H9 (cell line): ENCODE measurements around the gene SPTLC3. TPM values are rescaled to one million over a fixed set of nuclear protein-coding genes. Genes with fewer than 3 reads are reported as not detected.

Experiments used
- DNase-seq: peaks from one replicate; pipeline ENCODE4 v3.0.0-alpha.2; 2017
- H2AFZ ChIP-seq: one replicate; pipeline ENCODE4 v1.6.1; 2013; ENCODE audit warnings: mild to moderate bottlenecking, low read length, control low read depth, moderate library complexity
- H2AK5ac ChIP-seq: 2 replicates; pipeline ENCODE4 v1.6.1; 2013; ENCODE audit warnings: low read length, control low read depth, mixed read lengths; ENCODE audit not compliant: insufficient read length
- H2BK120ac ChIP-seq: one replicate; pipeline ENCODE4 v1.6.1; 2013; ENCODE audit warnings: low read depth, mild to moderate bottlenecking, low read length, control low read depth, inconsistent platforms; ENCODE audit not compliant: poor library complexity, severe bottlenecking
- H2BK12ac ChIP-seq: 2 replicates; pipeline ENCODE4 v1.6.1; 2013; ENCODE audit warnings: low read length, control low read depth, mixed read lengths, low read depth; ENCODE audit not compliant: insufficient read length
- H2BK15ac ChIP-seq: 2 replicates; pipeline ENCODE4 v1.6.1; 2013; ENCODE audit warnings: low read depth, low read length, control low read depth
- H2BK20ac ChIP-seq: one replicate; pipeline ENCODE4 v1.6.1; 2013; ENCODE audit warnings: low read depth, mild to moderate bottlenecking, low read length, control low read depth, inconsistent platforms; ENCODE audit not compliant: poor library complexity, severe bottlenecking
- H2BK5ac ChIP-seq: 2 replicates; pipeline ENCODE4 v1.6.1; 2013; ENCODE audit warnings: low read length, control low read depth, mixed read lengths; ENCODE audit not compliant: insufficient read length
- H3K14ac ChIP-seq: 2 replicates; pipeline ENCODE4 v1.6.1; 2013; ENCODE audit warnings: low read length, control low read depth; ENCODE audit not compliant: insufficient read depth
- H3K18ac ChIP-seq: 2 replicates; pipeline ENCODE4 v1.6.1; 2013; ENCODE audit warnings: low read depth, mild to moderate bottlenecking, mixed read lengths, low read length, control low read depth; ENCODE audit not compliant: insufficient read length
- H3K23ac ChIP-seq: 2 replicates; pipeline ENCODE4 v1.6.1; 2013; ENCODE audit warnings: low read length, control low read depth, mixed read lengths, low read depth; ENCODE audit not compliant: insufficient read length
- H3K23me2 ChIP-seq: 2 replicates; pipeline ENCODE4 v1.6.1; 2013; ENCODE audit warnings: low read depth, mild to moderate bottlenecking, mixed read lengths, low read length, control low read depth; ENCODE audit not compliant: insufficient read length, poor library complexity, severe bottlenecking
- H3K27ac ChIP-seq: 2 replicates; pipeline ENCODE4 v1.5.1; 2013; ENCODE audit warnings: low read length, control low read depth, mixed read lengths, low read depth; ENCODE audit not compliant: insufficient read length
- H3K27me3 ChIP-seq: 2 replicates; pipeline ENCODE4 v1.6.1; 2013; ENCODE audit warnings: low read length, control low read depth, inconsistent platforms; ENCODE audit not compliant: insufficient read depth
- H3K4ac ChIP-seq: 2 replicates; pipeline ENCODE4 v1.6.1; 2013; ENCODE audit warnings: low read depth, mild to moderate bottlenecking, control low read depth, inconsistent platforms, low read length, moderate library complexity
- H3K4me1 ChIP-seq: 2 replicates; pipeline ENCODE4 v1.6.1; 2013; ENCODE audit warnings: low read length, control low read depth, inconsistent platforms; ENCODE audit not compliant: insufficient read depth
- H3K4me2 ChIP-seq: 2 replicates; pipeline ENCODE4 v1.6.1; 2013; ENCODE audit warnings: low read length, control low read depth, mixed read lengths; ENCODE audit not compliant: insufficient read length, insufficient read depth
- H3K56ac ChIP-seq: 2 replicates; pipeline ENCODE4 v1.6.1; 2013; ENCODE audit warnings: low read depth, mild to moderate bottlenecking, mixed read lengths, low read length, control low read depth; ENCODE audit not compliant: insufficient read length
- H3K79me1 ChIP-seq: 2 replicates; pipeline ENCODE4 v1.6.1; 2013; ENCODE audit warnings: low read depth, mild to moderate bottlenecking, moderate library complexity, low read length, control low read depth, inconsistent platforms; ENCODE audit not compliant: insufficient read depth, poor library complexity, severe bottlenecking
- H3K79me2 ChIP-seq: 2 replicates; pipeline ENCODE4 v1.6.1; 2013; ENCODE audit warnings: low read length, control low read depth, inconsistent platforms; ENCODE audit not compliant: insufficient read depth
- H3K9ac ChIP-seq: 2 replicates; pipeline ENCODE4 v1.6.1; 2013; ENCODE audit warnings: low read length, control low read depth, mixed read lengths; ENCODE audit not compliant: insufficient read length; ENCODE audit errors: extremely low read depth
- H3K9me3 ChIP-seq: one replicate; pipeline ENCODE4 v1.6.1; 2013; ENCODE audit warnings: low read depth, low read length, inconsistent platforms; ENCODE audit not compliant: control insufficient read depth
- H3T11ph ChIP-seq: one replicate; pipeline ENCODE4 v1.6.1; 2013; ENCODE audit warnings: mild to moderate bottlenecking, low read length, control low read depth, inconsistent platforms
- H4K20me1 ChIP-seq: one replicate; pipeline ENCODE4 v1.6.1; 2013; ENCODE audit not compliant: control insufficient read depth, insufficient read length, insufficient read depth
- H4K5ac ChIP-seq: 2 replicates; pipeline ENCODE4 v1.6.1; 2013; ENCODE audit warnings: low read depth, mild to moderate bottlenecking, mixed read lengths, low read length, control low read depth; ENCODE audit not compliant: insufficient read length
- H4K8ac ChIP-seq: replicated peaks from 2 replicates; pipeline ENCODE4 v1.6.1; 2013; ENCODE audit warnings: low read length, control low read depth, mixed read lengths, low read depth; ENCODE audit not compliant: insufficient read length
- H4K91ac ChIP-seq: 2 replicates; pipeline ENCODE4 v1.6.1; 2013; ENCODE audit warnings: low read depth, mild to moderate bottlenecking, moderate library complexity, mixed read lengths, low read length, control low read depth; ENCODE audit not compliant: insufficient read length
- H3K27ac Mint-ChIP-seq, 3 experiments: 2 replicates in 2 of 3; 3 replicates in 1 of 3; pipeline ENCODE4 v1.8.0; 2020 to 2021; ENCODE audit warnings: mixed read lengths in 3 of 3, mild to moderate bottlenecking in 1 of 3, moderate library complexity in 1 of 3
- H3K27me3 Mint-ChIP-seq: 2 replicates; pipeline ENCODE4 v1.8.0; 2021; ENCODE audit warnings: low read depth, mild to moderate bottlenecking, moderate library complexity, mixed read lengths
- H3K36me3 Mint-ChIP-seq, 3 experiments: 2 replicates in 2 of 3; 3 replicates in 1 of 3; pipeline ENCODE4 v1.8.0; 2020 to 2021; ENCODE audit warnings: low read depth in 3 of 3, mixed read lengths in 3 of 3; ENCODE audit not compliant: insufficient read depth in 1 of 3
- H3K4me1 Mint-ChIP-seq, 2 experiments: 2 replicates each; pipeline ENCODE4 v1.8.0; 2020; ENCODE audit warnings: mixed read lengths in 2 of 2
- H3K4me3 Mint-ChIP-seq, 2 experiments: 2 replicates in 1 of 2; 3 replicates in 1 of 2; pipeline ENCODE4 v1.8.0; 2020 to 2021; ENCODE audit warnings: mild to moderate bottlenecking in 2 of 2, mixed read lengths in 2 of 2, moderate library complexity in 1 of 2
- H3K9me3 Mint-ChIP-seq, 2 experiments: 2 replicates in 1 of 2; 3 replicates in 1 of 2; pipeline ENCODE4 v1.8.0; 2020; ENCODE audit warnings: mild to moderate bottlenecking in 2 of 2, mixed read lengths in 2 of 2, moderate library complexity in 1 of 2
- WGBS: extraction: QIAGEN DNeasy Blood & Tissue Kit; methylation state at CpG from one replicate; pipeline ENCODE4 v1.1.7; 2013; ENCODE audit warnings: missing lambda C conversion rate, low lambda C conversion rate, mixed read lengths; ENCODE audit not compliant: insufficient read length; ENCODE audit errors: extremely low coverage; 5-methylcytosine and 5-hydroxymethylcytosine counted together
- total RNA-seq: library from RNA; stranded (reverse); gene quantifications from 2 replicates; pipeline ENCODE4 v1.2.1, GENCODE V29; 2021
- TF ChIP-seq, protein P1 (sequence below): fragments of 200-600 bp; sonication (generic); conservative IDR thresholded peaks from 3 replicates; pipeline ENCODE4 v1.8.0; 2021; ENCODE audit warnings: antibody characterized with exemption, mild to moderate bottlenecking

SPTLC3 gene
- total RNA-seq, 1 experiment from 2014 or later: 0.68 TPM

DNA sequence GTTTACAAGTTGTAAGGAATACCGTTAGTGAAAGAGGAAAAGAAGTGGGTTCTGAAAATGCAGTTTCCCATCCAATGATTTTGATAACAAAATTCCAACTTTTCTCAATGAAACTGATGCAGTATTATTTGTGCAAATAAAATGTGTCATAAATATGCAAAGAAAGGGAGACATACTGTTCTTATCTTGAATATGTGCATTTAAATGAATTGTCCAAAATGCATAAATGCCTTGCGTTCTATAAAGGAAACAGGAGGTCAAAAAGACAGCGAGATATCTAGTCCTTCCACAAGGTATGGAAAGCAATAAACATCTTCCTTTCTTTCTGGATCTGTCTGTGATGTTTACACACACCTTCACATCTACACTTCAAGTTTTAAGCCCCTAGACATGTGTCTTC lies 157.7 kb downstream of the SPTLC3 start:
- Histone ChIP-seq H3T11ph (no peak overlapping the region), H3K79me2 (no peaks in the 10 kb centered on the region), H3K23me2 (no peaks in the 10 kb centered on the region), H3K4me1 (no peaks in the 10 kb centered on the region), H3K14ac (no peak overlapping the region), H4K20me1 (no peaks in the 10 kb centered on the region), H4K5ac (no peak overlapping the region), H3K9ac (no peak overlapping the region), H2BK20ac (no peak overlapping the region), H3K79me1 (no peaks in the 10 kb centered on the region), H3K4ac (no peak overlapping the region), H2BK12ac (no peak overlapping the region), H3K27ac (no peak overlapping the region), H3K9me3 (no peaks in the 10 kb centered on the region), H3K4me2 (no peak overlapping the region), H3K23ac (no peak overlapping the region), H2BK5ac (no peak overlapping the region), H3K18ac (no peak overlapping the region), H4K8ac (no peak overlapping the region), H2BK120ac (no peak overlapping the region), H2BK15ac (no peak overlapping the region), H2AK5ac (no peak overlapping the region), H4K91ac (no peak overlapping the region), H2AFZ (no peak overlapping the region), H3K56ac (no peak overlapping the region), H3K27me3 (no peaks in the 10 kb centered on the region)
- Mint-ChIP-seq H3K9me3 (no peaks in the 10 kb centered on the region; a peak in 1 of 5 replicates), H3K36me3 (no peaks in the 10 kb centered on the region), H3K27me3 (no peaks in the 10 kb centered on the region), H3K4me1 (peaks cover 2 to 6% of the 10 kb centered on the region in 2 experiments; a peak in 2 of 4 replicates), H3K4me3 (no peak overlapping the region), H3K27ac (no peak overlapping the region)
- no CpG with 5 or more reads among the region's 3 CpGs for WGBS
- no peak for DNase-seq
- TF ChIP-seq, protein P1, sequence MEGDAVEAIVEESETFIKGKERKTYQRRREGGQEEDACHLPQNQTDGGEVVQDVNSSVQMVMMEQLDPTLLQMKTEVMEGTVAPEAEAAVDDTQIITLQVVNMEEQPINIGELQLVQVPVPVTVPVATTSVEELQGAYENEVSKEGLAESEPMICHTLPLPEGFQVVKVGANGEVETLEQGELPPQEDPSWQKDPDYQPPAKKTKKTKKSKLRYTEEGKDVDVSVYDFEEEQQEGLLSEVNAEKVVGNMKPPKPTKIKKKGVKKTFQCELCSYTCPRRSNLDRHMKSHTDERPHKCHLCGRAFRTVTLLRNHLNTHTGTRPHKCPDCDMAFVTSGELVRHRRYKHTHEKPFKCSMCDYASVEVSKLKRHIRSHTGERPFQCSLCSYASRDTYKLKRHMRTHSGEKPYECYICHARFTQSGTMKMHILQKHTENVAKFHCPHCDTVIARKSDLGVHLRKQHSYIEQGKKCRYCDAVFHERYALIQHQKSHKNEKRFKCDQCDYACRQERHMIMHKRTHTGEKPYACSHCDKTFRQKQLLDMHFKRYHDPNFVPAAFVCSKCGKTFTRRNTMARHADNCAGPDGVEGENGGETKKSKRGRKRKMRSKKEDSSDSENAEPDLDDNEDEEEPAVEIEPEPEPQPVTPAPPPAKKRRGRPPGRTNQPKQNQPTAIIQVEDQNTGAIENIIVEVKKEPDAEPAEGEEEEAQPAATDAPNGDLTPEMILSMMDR: no peak
